HG02759 (cell line): Measurements from ENCODE around the gene FASTKD2.
"Not testable (repeated sequence)": the region's sequence is repeated elsewhere in the genome, so short reads cannot be mapped to it uniquely, and the experiment has no call there.

ENCODE experiments used
- ATAC-seq: cut with Tn5 transposase; IDR thresholded peaks from one replicate; pipeline ENCODE4 v1.9.1; 2021; ENCODE audit warnings: mild to moderate bottlenecking, moderate library complexity; ENCODE audit not compliant: unreplicated experiment

Gene FASTKD2

GRCh38 chr2:206790311-206790935, 25.0 kb downstream of the FASTKD2 start:
- no peak for ATAC-seq

DNA sequence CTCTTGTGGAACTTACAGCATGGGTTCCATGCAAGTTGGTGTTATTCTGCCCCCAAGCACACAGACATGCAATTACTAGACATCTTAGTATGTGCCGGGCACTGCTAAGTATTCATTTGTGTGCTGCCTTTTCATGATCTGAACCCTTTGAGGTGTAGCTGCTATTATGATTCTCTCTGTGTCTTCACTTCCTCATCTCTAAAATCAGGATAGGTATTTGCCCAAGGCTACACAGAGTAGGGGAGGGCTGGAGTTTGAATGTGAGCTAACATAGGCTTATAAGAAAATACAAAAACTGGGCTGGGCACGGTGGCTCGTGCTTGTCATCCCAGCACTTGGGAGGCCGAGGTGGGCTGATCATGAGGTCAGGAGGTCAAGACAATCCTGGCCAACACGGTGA, 27.2 kb downstream of the FASTKD2 start:
- no peak for ATAC-seq

- no peak for ATAC-seq
These were observed 32.0 kb downstream of the FASTKD2 start for GRCh38 chr2:206797376-206797775.

- ATAC-seq, result no peak
These were observed 32.6 kb downstream of the FASTKD2 start for GRCh38 chr2:206798000-206798399.

DNA sequence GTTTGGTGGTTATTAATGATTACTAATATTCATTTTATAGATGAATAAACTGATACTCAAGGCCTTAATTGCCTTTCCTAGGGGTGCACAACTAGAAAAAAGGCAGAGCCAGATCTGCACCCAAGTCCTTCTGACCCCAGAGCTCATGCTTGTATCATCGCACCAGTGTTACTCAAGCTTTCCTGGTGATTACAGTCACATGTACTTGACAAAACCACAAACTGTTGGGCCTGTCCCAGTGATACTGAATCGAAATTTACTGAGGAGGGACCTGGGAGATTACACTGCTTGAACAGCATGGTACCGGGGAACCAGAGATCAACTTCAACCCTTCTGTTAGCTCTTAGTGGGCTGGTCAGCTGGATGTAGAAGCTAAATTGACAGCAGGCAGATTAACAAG, 33.7 kb downstream of the FASTKD2 start:
- ATAC-seq, result no peak

GRCh38 chr2:206800506-206801417, 35.4 kb downstream of the FASTKD2 start:
- ATAC-seq, result peak; percentile 62

DNA sequence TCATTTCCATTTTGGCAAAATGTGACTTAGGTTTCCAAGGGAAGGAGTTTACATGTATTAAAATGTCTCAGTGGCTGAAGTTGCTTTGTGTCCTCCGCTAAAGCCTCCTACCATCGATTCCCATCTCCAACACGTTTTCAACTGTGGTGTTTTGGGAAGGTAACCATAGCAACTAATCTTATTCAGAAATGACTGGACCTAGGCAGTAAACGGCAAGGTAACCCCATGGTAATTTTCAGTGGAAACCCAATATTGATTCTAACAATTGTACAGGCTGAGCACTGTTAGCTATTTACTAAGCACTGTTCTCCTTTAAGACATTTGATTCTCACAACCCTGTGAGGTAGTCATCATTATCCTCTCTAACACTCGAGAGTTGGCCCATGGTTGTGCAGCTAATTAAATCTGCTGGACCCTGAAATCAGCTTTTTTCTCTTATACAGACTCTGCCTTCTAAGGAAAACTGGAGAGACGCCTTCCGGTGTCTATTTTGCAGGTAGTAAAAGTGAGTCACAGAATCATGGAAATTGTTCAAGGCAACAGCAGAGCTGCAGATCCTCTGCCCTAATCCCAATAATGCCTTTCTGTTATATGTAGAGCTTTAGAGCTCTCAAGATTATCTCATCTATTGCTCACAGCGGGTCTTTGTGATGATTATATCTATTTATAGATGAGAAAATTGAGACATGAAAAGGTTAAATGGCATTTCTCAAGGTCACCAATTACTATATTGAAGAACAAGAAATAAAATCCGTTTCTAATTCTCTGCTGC, 36.2 kb downstream of the FASTKD2 start:
- no peak for ATAC-seq

DNA sequence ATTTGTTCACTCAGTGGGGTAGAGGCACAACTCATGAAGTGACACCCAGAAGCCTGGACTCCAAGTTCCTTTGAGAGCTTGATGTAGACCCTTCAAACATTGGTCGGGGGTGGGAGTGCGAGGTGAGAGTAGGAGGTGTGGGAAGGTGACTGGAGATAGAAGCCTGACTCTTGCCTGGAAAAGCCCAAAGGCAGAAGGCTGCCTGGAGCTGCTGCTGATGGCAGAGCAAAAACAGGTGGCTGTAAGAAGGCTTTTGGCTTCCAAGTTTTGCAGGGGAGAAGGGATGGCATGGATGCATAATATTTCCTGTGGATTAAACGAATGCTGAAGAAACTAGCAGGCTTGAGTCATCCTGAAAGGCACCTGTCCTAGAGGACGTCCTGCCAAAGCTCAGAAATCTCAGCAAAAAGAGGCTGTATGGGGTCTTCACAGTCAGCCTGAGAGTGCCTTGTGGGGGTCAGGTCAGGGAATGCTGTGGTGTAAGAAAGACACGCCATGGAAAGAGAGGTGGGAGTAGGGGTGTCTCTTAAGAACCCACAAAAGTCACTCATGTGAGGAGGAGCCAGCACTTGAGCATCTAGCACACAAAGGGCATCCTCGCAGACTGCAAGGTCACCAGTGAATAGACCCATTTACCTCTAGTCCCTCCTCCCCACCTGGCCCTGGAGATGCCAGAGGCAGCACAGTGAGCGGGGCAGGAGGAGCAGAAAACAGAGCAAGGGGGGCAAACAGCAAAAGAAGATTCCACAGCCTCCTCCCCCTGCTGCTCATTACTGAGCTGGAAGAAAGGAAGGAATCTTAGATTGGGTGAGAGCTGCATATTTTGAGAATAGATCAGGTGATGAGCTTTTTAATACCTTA, 37.5 kb downstream of the FASTKD2 start:
- ATAC-seq, result no peak

- no peak for ATAC-seq
These were observed 38.9 kb downstream of the FASTKD2 start for GRCh38 chr2:206804326-206804725.

GRCh38 chr2:206805887-206806607, 40.6 kb downstream of the FASTKD2 start:
- ATAC-seq, result no peak

GRCh38 chr2:206807624-206808023, 42.2 kb downstream of the FASTKD2 start:
- not testable (repeated sequence) for ATAC-seq

DNA sequence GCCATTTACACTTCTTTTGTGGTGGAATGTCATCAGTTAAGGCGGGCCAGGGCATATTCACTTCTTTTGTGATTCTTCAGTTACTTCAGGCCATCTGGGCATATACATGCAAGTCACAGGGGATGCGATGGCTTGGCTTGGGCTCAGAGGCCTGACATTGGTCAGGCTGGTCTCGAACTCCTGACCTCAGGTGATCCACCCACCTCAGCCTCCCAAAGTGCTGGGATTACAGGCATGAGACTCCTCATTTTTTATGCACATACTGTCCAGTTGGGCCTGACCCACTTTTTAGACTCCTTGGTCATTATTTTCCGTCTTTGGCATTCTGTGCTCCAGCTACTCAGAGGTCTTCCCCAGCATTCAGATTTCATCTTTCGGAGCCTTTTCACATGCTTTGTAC, 47.1 kb downstream of the FASTKD2 start:
- not testable (repeated sequence) for ATAC-seq

GRCh38 chr2:206814498-206814897, 49.1 kb downstream of the FASTKD2 start:
- no peak for ATAC-seq

DNA sequence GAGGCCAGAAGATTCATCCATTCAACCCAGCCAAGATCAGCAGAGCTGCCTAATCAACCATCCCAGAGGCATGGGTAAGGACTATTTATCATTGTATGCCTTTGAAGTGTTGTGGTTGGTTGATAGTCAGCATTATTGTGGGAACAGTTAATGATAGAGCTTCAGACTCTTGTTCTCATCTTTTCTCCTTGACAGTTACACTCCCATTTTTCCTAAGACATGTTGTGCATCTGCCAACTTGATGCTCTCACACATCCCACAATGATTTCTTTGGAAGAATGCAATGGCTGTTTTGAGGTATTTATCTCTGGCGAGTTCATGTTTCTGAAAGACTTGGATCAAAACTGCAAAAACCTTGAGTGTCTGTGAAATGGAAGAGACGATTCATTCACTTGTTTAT, 55.4 kb downstream of the FASTKD2 start:
- ATAC-seq, result no peak

GRCh38 chr2:206823178-206823577, 57.8 kb downstream of the FASTKD2 start:
- no peak for ATAC-seq

DNA sequence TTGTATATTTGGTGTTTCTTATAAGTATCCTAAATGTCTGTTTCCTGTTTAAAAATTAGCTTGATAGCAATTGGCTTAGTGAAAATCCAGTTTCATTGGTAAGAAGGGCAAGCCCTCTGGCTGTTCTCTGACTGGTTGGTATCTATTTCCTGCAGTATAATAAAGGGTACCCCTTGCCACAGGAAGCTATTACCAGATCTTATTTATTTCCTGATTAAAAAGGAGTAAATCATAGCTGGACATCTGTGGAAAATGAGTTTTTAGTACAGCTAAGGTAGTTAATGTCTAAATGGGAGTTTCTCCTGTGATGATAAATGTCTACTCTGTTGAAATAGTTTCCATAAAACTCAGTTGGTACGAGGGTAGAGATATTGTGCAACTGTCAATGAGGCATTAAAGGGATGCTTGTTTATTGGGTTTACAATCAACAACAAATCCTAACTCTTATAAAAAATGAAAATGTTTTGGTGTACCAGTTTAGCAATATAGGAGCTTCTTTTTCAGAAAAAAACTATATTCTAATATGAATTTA, 58.7 kb downstream of the FASTKD2 start:
- no peak for ATAC-seq

DNA sequence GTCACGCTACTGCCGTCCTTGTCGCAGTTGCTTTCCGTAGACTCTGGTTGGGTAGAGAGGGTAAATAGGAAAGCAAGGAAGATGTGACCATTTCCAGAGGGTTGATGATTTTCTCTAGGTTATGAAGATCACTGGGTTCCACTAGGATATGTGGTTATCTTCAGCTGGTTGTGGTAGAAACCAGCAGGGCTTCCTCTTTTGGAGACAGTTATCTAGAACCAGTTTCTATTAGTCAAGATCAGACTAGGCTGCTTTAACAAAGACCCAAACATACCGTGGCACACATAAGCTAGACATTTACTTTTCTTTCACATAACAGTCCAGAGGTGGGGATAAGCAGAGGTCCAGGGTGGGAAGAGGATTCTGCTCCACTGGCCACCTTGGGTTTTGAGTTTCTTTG, 59.6 kb downstream of the FASTKD2 start:
- no peak for ATAC-seq

GRCh38 chr2:206831442-206831995, 66.1 kb downstream of the FASTKD2 start:
- ATAC-seq, result no peak

- no peak for ATAC-seq
These were observed 67.5 kb downstream of the FASTKD2 start for GRCh38 chr2:206832873-206833272.
